Stimulated activated CD8-positive, alpha-beta memory T cell treated with anti-CD3 and anti-CD28 coated beads, Interleukin-7, amount 100 ng/mL, for 4 hours (primary cell): ENCODE results near the gene MCF2L.

Experiments used
- DNase-seq, 2 donors: peaks; one replicate each; pipeline ENCODE4 v3.0.0-alpha.2; 2020; ENCODE audit warnings: low read depth in 2 of 2

Gene MCF2L

GRCh38 chr13:113031465-113031864 lies 62.5 kb downstream of the MCF2L start:
- DNase-seq = no peak

- no peak for DNase-seq
Measured at GRCh38 chr13:113032291-113032690, 63.3 kb downstream of the MCF2L start.

- no peak for DNase-seq
Measured at GRCh38 chr13:113033054-113033850, 64.2 kb downstream of the MCF2L start.

GRCh38 chr13:113034451-113035212 lies 65.6 kb downstream of the MCF2L start:
- DNase-seq = no peak

GRCh38 chr13:113035213-113035800 lies 66.3 kb downstream of the MCF2L start:
- DNase-seq = no peak

- DNase-seq = no peak
Measured at GRCh38 chr13:113036401-113036800, 67.4 kb downstream of the MCF2L start.

- DNase-seq = no peak
Measured at GRCh38 chr13:113040031-113040430, 71.0 kb downstream of the MCF2L start.

- no peak for DNase-seq
Measured at GRCh38 chr13:113040597-113041292, 71.7 kb downstream of the MCF2L start.

GRCh38 chr13:113041293-113041690 lies 72.3 kb downstream of the MCF2L start:
- no peak for DNase-seq

- no peak for DNase-seq
Measured at GRCh38 chr13:113041896-113042295, 72.9 kb downstream of the MCF2L start.

GRCh38 chr13:113042456-113042855 lies 73.4 kb downstream of the MCF2L start:
- DNase-seq = no peak

GRCh38 chr13:113043001-113043630 lies 74.1 kb downstream of the MCF2L start:
- no peak for DNase-seq

- no peak for DNase-seq
Measured at GRCh38 chr13:113043931-113044330, 74.9 kb downstream of the MCF2L start.

GRCh38 chr13:113044391-113045114 lies 75.5 kb downstream of the MCF2L start:
- no peak for DNase-seq

- DNase-seq = no peak
Measured at GRCh38 chr13:113045251-113046127, 76.5 kb downstream of the MCF2L start.

GRCh38 chr13:113046128-113046882 lies 77.3 kb downstream of the MCF2L start:
- DNase-seq = no peak

GRCh38 chr13:113046883-113047244 lies 77.8 kb downstream of the MCF2L start:
- DNase-seq = no peak

- no peak for DNase-seq
Measured at GRCh38 chr13:113047587-113047986, 78.6 kb downstream of the MCF2L start.

GRCh38 chr13:113048766-113049165 lies 79.8 kb downstream of the MCF2L start:
- no peak for DNase-seq
